ENCODE results near the gene PURB.
"Not testable (repeated sequence)": the region's sequence is repeated elsewhere in the genome, so short reads cannot be mapped to it uniquely, and the experiment has no call there.

The PURB gene

DNA sequence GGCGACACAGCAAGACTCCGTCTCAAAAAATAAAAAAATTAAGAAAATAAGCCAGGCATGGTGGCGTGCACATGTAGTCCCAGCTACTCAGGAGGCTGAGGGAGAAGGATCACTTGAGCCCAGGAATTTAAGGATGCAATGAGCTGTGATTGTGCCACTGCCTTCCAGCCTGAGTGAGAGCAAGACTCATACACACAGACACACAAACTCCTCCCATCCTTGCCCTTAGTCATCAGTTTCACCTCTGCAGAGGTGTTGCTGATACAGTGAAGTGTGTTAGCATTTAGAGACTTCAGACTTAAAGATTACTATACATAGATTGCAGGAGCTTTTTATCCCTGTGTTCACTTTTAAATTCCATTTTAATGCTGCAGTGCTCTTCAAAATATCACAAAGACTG is 31.9 kb downstream of the PURB start:
- peak; percentile 39 for DNase-seq (ENCODE audit: low read depth)

- DNase-seq (ENCODE audit: low read depth): no peak
Observed at GRCh38 chr7:44852590-44852989, 32.7 kb downstream of the PURB start.

DNA sequence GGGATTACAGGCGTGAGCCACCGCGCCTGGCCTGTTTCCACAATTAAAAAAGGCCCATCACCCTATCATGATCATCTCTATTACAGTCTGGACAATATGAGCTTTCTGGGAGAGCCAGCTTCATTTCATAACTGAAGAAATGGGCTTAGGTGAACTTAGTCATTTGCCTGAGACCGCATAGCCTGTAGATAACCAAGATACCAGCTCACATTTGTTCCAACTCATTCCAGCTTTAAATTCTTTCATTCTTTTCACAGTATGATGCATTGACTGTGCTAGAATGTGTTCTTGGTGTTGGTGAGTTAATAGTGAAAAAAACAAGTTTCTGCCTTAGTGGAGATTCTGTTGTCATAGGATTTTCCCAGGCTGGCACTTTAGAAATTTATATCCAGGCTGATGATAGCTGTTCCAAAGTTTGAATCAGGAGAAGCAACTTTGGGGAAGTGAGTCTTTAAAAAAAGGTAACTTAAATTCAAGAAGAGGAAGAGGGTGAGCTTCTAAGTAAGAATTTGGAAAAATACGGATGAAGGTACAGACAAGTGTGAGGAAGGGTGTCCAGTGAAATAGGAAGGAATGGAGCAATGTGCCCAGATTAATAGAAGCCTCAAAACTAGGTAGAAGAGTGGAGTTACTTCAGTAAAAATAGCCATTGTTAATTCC is 35.3 kb downstream of the PURB start:
- peak; percentile 98 for DNase-seq (ENCODE audit: low read depth)

GRCh38 chr7:44849259-44849884 is 36.0 kb downstream of the PURB start:
- no peak for DNase-seq (ENCODE audit: low read depth)

DNA sequence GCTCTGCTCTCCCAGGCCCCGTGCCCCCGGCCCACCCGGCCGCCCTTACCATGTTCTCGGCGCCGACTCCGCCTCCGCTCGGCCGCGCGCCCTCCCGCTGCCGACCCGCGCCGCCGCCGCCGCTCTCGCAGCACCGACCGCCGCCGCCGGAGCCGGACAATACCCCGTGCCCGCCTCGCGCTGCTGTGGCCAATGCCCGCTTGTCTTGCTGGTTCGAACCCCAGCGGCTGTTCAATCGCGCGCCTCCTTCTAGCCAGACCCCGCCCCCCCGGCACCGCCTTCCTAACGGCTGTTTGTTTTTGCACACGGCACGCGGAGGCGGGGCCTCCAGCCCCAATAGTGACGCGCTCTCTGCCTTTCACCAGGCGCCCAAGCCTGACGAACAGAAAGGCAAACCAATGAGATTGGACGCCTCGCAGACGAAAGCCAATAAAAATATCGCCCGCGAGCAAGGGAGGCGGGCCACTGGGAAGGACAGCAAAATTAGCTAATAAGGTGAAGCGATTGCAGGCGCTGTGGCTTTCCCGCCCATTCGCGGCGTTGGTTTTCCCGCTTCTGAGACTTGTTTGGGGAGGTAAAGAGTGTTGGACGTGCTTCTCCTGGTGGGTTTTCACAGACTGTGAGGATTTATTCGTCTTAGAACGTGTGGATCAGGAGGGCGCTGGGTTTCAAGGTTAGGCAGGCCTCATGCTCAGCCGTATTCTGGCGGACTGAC is 37.3 kb downstream of the PURB start, which contains the start of gene H2AZ2:
Gene H2AZ2 (minus strand): TSS at position 168 of the 715 bp plus-strand sequence. CDS start 116 bp downstream, at position 52.
- DNase-seq (ENCODE audit: low read depth): peak; percentile 100

GRCh38 chr7:44847509-44847919 is 37.8 kb downstream of the PURB start:
- peak; percentile 87 for DNase-seq (ENCODE audit: low read depth)

GRCh38 chr7:44846816-44847508 is 38.4 kb downstream of the PURB start:
- DNase-seq (ENCODE audit: low read depth): no peak

GRCh38 chr7:44846390-44846789 is 38.9 kb downstream of the PURB start:
- DNase-seq (ENCODE audit: low read depth): not testable (repeated sequence)

DNA sequence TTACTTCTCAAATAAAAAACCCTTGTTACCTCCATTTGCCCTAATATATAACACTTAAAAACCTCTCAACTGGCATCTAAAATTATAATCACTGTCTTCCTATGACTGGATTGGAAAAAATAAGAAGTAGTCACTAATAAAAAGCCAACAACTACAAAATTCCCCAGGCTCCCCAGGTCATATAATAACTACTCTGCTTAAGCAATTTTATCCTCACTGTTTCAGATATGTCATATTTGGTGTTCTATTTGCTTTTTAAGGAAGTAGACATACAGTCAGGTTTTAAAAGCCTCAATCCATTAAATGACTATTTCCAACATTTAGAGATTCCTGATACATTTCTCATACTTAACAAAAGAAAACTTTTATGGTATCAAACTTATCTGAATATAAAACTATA is 39.9 kb downstream of the PURB start:
- no peak for DNase-seq (ENCODE audit: low read depth)

GRCh38 chr7:44843440-44843839 is 41.9 kb downstream of the PURB start:
- DNase-seq (ENCODE audit: low read depth): not testable (repeated sequence)

- DNase-seq (ENCODE audit: low read depth): not testable (repeated sequence)
Observed at GRCh38 chr7:44842675-44843074, 42.7 kb downstream of the PURB start.

- no peak for DNase-seq (ENCODE audit: low read depth)
Observed at GRCh38 chr7:44838751-44839150, 46.6 kb downstream of the PURB start.

GRCh38 chr7:44827567-44827966 is 57.8 kb downstream of the PURB start:
- DNase-seq (ENCODE audit: low read depth): no peak

Data from amniotic epithelial cell (primary cell).